GM19035 (cell line): Measurements from ENCODE around the gene APOC3.

Source experiments
- ATAC-seq: cut with Tn5 transposase; IDR thresholded peaks from one replicate; pipeline ENCODE4 v1.9.1; 2021; ENCODE audit not compliant: unreplicated experiment

Gene APOC3

GRCh38 chr11:116869610-116870009, 39.9 kb downstream of the APOC3 start:
- no peak for ATAC-seq

- ATAC-seq = no peak
Observed at GRCh38 chr11:116870054-116870453, 40.3 kb downstream of the APOC3 start.

- ATAC-seq = no peak
Observed at GRCh38 chr11:116871248-116871647, 41.5 kb downstream of the APOC3 start.

GRCh38 chr11:116873381-116873780, 43.7 kb downstream of the APOC3 start:
- ATAC-seq = no peak

- ATAC-seq = no peak
Observed at GRCh38 chr11:116874251-116874650, 44.5 kb downstream of the APOC3 start.

GRCh38 chr11:116875194-116875593, 45.5 kb downstream of the APOC3 start:
- ATAC-seq = no peak

- no peak for ATAC-seq
Observed at GRCh38 chr11:116876656-116877055, 46.9 kb downstream of the APOC3 start.

GRCh38 chr11:116879800-116880625, 50.3 kb downstream of the APOC3 start:
- no peak for ATAC-seq

GRCh38 chr11:116881143-116881542, 51.4 kb downstream of the APOC3 start:
- no peak for ATAC-seq

- ATAC-seq = no peak
Observed at GRCh38 chr11:116882386-116882785, 52.7 kb downstream of the APOC3 start.
